ENCODE measurements around the gene DYNC1I2. TPM values are rescaled to one million over a fixed set of nuclear protein-coding genes. Genes with fewer than 3 reads are reported as not detected.
"Not testable (repeated sequence)": the region's sequence is repeated elsewhere in the genome, so short reads cannot be mapped to it uniquely, and the experiment has no call there.

Gene DYNC1I2
- total and polyA plus RNA-seq, 7 donors = 69.8 to 133 (median 103) TPM

GRCh38 chr2:171745806-171746205, 58.5 kb downstream of the DYNC1I2 start:
- Histone ChIP-seq H3K9me3 (no peaks in the 10 kb centered on the region), H3K4me3 (no peak overlapping the region), H3K36me3 (peaks cover 12 to 90% (median 20%) of the 10 kb centered on the region in 4 donors), H3K4me1 (no peaks in the 10 kb centered on the region), H3K27me3 (no peaks in the 10 kb centered on the region), H3K27ac (no peak overlapping the region)
- intact Hi-C loops (cut with DNase I) = no loop called here
- 23 to 54% methylated on average over 4 of the region's 4 CpGs for WGBS, 2 donors
- no peak for DNase-seq
- no peak for TF ChIP-seq EP300 (IDR thresholded peaks at IDR 0.05)
- TF ChIP-seq POLR2A (IDR thresholded peaks at IDR 0.05) = no peak
- TF ChIP-seq CTCF (IDR thresholded peaks at IDR 0.05) = no peak
- no peak for TF ChIP-seq POLR2AphosphoS5 (IDR thresholded peaks at IDR 0.05)

GRCh38 chr2:171747371-171747770, 60.1 kb downstream of the DYNC1I2 start:
- intact Hi-C loops (cut with DNase I) = no loop called here
- Histone ChIP-seq H3K4me3 (no peak overlapping the region), H3K9me3 (no peaks in the 10 kb centered on the region), H3K36me3 (peaks cover 12 to 94% (median 22%) of the 10 kb centered on the region in 4 donors), H3K27ac (no peak overlapping the region), H3K4me1 (no peaks in the 10 kb centered on the region), H3K27me3 (no peaks in the 10 kb centered on the region)
- DNase-seq = no peak
- 88 to 89% methylated on average over 3 of the region's 3 CpGs for WGBS, 2 donors
- TF ChIP-seq POLR2A (IDR thresholded peaks at IDR 0.05) = no peak

GRCh38 chr2:171754254-171754939, 67.1 kb downstream of the DYNC1I2 start:
- no peak for DNase-seq
- WGBS, 2 donors = 95 to 98% methylated on average over 1 of the region's 1 CpG
- peaks cover 0 to 63% (median 5%) of the 10 kb centered on the region in 4 donors for H3K36me3 ChIP-seq

GRCh38 chr2:171758762-171759161, 71.5 kb downstream of the DYNC1I2 start:
- H3K27ac ChIP-seq; H3K4me3 ChIP-seq; H3K9me3 ChIP-seq; DNase-seq; intact Hi-C loops (cut with DNase I); H3K4me1 ChIP-seq; H3K27me3 ChIP-seq: not testable (repeated sequence)
- WGBS, 2 donors = 98 to 100% methylated on average over 1 of the region's 1 CpG
- H3K36me3 ChIP-seq = peaks cover 5 to 47% (median 12%) of the 10 kb centered on the region in 4 donors

More at GRCh38 chr2:171754254-171754939, 67.1 kb downstream of the DYNC1I2 start:
- no peak overlapping the region for H3K27ac ChIP-seq
- intact Hi-C loops (cut with DNase I) = no loop called here
- H3K27me3 ChIP-seq = no peaks in the 10 kb centered on the region
- no peak for TF ChIP-seq EP300 (IDR thresholded peaks at IDR 0.05)
- no peak for TF ChIP-seq POLR2AphosphoS5 (IDR thresholded peaks at IDR 0.05)
- TF ChIP-seq POLR2A (IDR thresholded peaks at IDR 0.05) = no peak
- TF ChIP-seq CTCF (IDR thresholded peaks at IDR 0.05) = no peak
- H3K4me3 ChIP-seq = no peak overlapping the region
- H3K4me1 ChIP-seq = no peaks in the 10 kb centered on the region
- H3K9me3 ChIP-seq = peaks cover 0 to 2% (median 0%) of the 10 kb centered on the region in 4 donors

- H3K9me3 ChIP-seq; H3K4me3 ChIP-seq; intact Hi-C loops (cut with DNase I); H3K27me3 ChIP-seq; H3K4me1 ChIP-seq; DNase-seq; H3K27ac ChIP-seq: not testable (repeated sequence)
- H3K36me3 ChIP-seq = peaks cover 5 to 28% (median 12%) of the 10 kb centered on the region in 4 donors
- 93 to 96% methylated on average over 4 of the region's 4 CpGs for WGBS, 2 donors
These were observed 73.9 kb downstream of the DYNC1I2 start for GRCh38 chr2:171761176-171761575.

GRCh38 chr2:171762879-171763573, 75.8 kb downstream of the DYNC1I2 start:
- peaks cover 8 to 38% (median 15%) of the 10 kb centered on the region in 4 donors for H3K36me3 ChIP-seq
- no peak overlapping the region for H3K27ac ChIP-seq
- H3K4me1 ChIP-seq = no peaks in the 10 kb centered on the region
- TF ChIP-seq EP300 (IDR thresholded peaks at IDR 0.05) (no peak), CTCF (IDR thresholded peaks at IDR 0.05) (no peak), POLR2A (IDR thresholded peaks at IDR 0.05) (no peak), POLR2AphosphoS5 (IDR thresholded peaks at IDR 0.05) (no peak)
- no peaks in the 10 kb centered on the region for H3K9me3 ChIP-seq
- WGBS, 2 donors = 91 to 94% methylated on average over 2 of the region's 2 CpGs
- no peaks in the 10 kb centered on the region for H3K27me3 ChIP-seq
- H3K4me3 ChIP-seq = no peak overlapping the region
- intact Hi-C loops (cut with DNase I) = no loop called here
- no peak for DNase-seq

All from sigmoid colon (tissue), 7 donors.